Measurements from ENCODE around the gene DLK1.

- TF ChIP-seq POLR2A (IDR thresholded peaks at IDR 0.05; ENCODE audit: low read length) = no peak
- no peak for TF ChIP-seq GATA1 (IDR thresholded peaks at IDR 0.05; ENCODE audit: low read depth, low read length)
Measured at GRCh38 chr14:100755649-100756048, 29.0 kb downstream of the DLK1 start.
